Activated CD8-positive, alpha-beta memory T cell treated with anti-CD3 and anti-CD28 coated beads, Interleukin-2, amount 50 U/mL, for 48 hours (primary cell): ENCODE results near the gene RIOK2.
"Not testable (repeated sequence)": the region's sequence is repeated elsewhere in the genome, so short reads cannot be mapped to it uniquely, and the experiment has no call there.

ENCODE experiments used
- DNase-seq: peaks from one replicate; pipeline ENCODE4 v3.0.0-alpha.2; 2020

Gene RIOK2

GRCh38 chr5:97165726-97166125 lies 17.3 kb downstream of the RIOK2 start:
- no peak for DNase-seq

GRCh38 chr5:97164846-97165245 lies 18.2 kb downstream of the RIOK2 start:
- DNase-seq: no peak

GRCh38 chr5:97163790-97164285 lies 19.2 kb downstream of the RIOK2 start:
- no peak for DNase-seq

DNA sequence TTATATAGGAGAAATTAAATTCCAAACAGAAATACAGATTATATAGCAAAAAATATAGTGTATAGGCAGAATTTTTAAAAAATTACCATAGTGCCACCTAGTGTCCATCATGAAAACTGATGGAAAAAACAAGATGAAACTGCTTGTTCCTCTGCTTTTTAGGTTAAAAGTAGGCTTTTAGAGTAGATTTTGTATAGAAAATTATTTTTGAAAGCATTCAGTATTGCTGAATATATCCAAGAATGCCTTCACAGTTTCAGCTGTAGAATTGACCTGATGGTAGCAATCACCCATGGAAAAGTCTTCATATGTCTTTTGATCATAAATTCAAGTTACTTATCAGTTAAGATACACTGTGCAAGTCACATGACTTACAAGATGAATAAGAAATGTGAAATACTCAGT lies 19.7 kb downstream of the RIOK2 start:
- DNase-seq: no peak

DNA sequence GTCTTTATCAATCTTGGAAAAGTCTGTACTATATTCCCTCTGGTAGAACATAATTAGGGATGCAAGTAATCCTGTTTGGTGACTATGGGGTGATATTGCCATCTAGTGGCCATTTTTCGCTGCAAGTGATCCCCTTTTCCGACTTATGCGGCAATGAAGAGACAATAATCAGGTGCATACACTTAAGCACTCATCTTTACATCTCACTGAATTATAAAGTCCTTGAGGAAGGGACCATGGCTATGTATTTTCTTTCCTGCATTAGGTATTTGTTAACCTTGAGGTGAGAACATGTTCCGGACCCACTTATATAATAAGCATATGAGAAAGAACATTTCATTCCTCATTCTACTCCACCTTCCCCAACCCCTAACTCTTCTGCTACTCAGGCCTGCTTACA lies 21.0 kb downstream of the RIOK2 start:
- DNase-seq: no peak

DNA sequence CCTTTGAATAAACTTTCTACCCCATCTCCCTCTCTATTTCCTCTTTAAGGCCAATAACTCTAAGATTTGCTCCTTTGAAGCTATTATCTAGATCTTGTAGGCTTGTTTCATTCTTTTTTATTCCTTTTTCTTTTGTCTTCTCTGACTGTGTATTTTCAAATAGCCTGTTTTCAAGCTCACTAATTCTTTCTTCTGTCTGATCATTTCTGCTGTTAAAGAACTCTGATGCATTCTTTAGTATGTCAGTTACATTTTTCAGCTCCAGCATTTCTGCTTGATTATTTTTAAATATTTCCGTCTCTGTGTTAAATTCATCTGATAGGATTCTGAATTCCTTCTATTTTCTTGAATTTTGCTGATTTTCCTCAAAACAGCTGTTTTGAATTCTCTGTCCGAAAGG lies 25.4 kb downstream of the RIOK2 start:
- no peak for DNase-seq

DNA sequence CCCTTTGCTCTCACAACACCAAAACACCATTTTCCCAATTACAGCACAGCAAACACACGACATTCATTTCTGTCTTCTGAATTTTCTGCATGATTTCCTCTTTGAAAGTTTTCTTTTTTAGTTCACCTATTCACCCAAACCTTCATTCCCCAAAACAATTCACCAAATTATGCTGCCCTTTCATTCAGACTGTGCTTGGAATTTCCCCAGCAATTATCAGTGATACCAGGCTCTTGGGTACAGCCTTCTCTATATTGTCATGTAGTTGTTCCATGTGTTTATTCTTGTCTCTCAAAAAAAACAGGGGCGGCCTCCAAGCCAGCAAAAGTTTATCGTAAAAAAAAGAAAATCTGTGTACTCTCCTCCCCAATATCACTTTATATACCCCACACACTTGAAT lies 31.7 kb downstream of the RIOK2 start:
- DNase-seq: no peak

DNA sequence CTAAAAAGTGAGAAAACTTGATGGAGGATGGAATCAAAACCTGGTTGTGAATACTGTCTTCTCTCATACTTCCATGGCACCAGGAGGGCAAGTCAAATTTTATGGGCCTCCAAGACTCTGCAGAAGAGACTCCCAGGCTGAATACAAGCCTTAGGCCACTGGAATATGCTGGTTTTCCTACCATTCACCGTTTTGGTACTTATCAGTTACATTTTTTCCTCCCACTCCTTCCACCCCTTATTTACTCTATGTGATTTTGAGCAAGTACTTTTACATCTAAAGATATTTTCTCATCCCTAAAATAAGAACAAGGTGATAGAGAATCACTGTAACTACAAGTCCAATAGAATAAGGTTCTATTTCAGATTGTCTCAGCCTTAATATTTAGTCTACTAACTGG lies 32.6 kb downstream of the RIOK2 start:
- no peak for DNase-seq

GRCh38 chr5:97149709-97150108 lies 33.3 kb downstream of the RIOK2 start:
- no peak for DNase-seq

DNA sequence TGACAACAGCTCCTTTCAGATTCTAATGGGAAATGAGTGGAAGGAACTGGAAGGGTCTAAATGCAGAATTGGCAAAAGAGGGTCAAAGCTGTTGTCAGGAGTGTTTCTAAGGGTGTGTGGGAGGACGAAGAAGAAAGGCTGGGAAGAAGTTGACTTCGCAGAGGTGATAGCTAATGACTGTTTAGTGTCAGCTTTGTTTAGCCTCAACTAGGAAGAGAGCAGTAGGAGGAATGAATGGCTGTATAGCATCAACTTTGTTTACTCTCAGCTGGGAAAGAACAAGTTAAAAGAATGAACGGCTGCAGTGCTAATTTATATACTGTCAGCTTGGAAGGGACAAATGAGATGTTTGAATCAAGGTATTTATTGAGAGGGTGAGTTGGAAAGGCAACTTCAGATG lies 34.8 kb downstream of the RIOK2 start:
- no peak for DNase-seq

DNA sequence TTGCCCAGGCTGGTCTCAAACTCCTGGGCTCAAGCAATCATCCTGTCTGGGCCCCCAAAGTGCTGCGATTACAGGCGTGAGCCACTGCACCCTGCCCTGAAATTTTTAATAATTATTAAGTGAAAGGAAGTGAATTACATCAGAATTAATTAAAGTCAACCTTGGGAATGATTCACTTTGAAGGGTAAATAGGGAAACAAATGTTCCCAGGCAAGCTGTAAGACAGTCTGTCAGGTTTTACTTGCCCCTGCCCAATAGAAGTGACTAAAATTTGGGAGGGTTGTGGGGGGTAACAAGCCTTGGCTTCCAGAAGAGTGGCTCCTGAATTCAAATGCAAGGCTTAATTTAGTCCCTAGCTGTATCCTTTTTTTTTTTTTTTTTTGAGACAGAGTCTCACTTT lies 39.3 kb downstream of the RIOK2 start:
- DNase-seq: no peak

GRCh38 chr5:97142521-97143254 lies 40.4 kb downstream of the RIOK2 start, which contains the start of gene LIX1:
LIX1 (minus strand) TSS chr5:97142611; CDS start chr5:97142576, 35 bp downstream.
- no peak for DNase-seq

DNA sequence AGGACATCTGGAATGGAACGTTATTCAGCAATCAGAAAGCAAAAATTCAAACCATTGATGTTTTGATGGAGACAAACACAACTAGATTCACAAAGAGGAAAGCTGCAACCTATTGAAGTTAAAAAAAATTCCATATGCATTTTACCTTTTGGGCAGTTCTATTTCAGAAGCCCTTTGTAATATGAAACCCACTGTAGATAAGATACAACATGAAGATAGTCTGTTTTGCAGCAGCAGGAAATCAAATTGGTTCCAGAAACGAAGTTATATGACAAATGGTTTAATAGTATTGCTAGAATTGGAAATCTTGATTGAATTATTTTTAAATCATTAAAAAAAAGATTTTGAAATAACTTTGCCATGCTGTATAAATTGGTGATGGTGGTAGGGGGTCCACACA lies 41.5 kb downstream of the RIOK2 start:
- DNase-seq: no peak

GRCh38 chr5:97141031-97141430 lies 42.0 kb downstream of the RIOK2 start:
- no peak for DNase-seq

DNA sequence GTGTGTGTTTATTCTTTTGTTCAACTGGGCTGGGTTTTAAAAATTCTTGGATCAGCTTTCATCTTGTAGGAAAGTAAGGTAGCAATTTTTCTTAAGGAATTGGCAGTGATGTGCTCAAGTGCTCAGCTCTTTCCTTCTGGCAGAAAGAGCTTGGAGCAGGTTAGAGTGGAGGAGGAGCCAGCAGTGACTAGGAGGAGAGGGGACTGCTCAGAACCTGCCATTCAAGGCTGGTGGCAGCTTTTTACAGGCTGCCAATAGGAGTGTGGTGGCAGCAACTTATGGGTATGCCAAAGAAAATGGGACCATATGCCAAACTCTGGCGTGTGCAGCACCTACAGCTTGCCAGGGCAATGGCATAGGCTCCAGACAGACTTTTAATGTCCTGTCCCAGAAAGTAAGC lies 42.8 kb downstream of the RIOK2 start:
- not testable (repeated sequence) for DNase-seq

GRCh38 chr5:97136475-97136874 lies 46.6 kb downstream of the RIOK2 start:
- DNase-seq: no peak

GRCh38 chr5:97135868-97136267 lies 47.2 kb downstream of the RIOK2 start:
- no peak for DNase-seq

DNA sequence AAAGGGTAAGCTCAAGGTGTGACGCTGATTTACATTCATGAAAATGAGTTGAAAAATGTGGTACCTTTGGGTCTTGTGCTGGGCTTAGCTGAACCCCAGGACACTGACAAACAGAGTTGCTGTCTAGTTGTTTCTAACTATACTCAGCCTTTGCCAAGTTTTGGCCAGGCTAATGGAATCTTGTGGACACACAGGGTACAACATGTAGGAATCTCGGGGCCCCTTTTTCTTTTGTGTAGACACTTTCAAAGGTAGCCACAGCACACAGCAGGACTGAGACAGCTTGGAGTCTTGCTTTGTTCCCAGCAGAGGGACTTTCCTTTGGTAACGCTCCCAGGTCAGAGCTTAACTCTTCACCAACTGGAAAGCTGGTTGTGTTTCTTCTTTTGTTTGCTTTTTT lies 48.4 kb downstream of the RIOK2 start:
- DNase-seq: no peak

DNA sequence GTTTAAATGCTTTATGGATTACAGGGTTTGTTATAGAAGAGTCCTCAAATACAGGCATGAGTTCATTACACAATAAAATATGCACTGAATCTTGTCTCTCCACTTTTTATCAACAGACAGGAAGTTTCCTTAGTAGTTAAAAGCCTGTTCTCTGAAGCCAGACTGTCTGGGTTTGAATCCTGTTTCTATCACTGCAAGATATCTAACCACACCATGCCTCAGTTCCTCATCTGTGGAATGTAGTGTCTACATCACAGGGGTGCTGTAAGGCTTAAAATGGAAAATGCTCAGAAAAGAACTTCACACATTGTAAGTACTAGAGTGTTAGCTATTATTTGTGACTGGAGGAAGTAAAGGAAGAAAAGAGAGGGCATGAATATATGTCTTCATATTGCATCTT lies 49.9 kb downstream of the RIOK2 start:
- DNase-seq: no peak

- DNase-seq: no peak
Observed at GRCh38 chr5:97131921-97132320, 51.1 kb downstream of the RIOK2 start.

DNA sequence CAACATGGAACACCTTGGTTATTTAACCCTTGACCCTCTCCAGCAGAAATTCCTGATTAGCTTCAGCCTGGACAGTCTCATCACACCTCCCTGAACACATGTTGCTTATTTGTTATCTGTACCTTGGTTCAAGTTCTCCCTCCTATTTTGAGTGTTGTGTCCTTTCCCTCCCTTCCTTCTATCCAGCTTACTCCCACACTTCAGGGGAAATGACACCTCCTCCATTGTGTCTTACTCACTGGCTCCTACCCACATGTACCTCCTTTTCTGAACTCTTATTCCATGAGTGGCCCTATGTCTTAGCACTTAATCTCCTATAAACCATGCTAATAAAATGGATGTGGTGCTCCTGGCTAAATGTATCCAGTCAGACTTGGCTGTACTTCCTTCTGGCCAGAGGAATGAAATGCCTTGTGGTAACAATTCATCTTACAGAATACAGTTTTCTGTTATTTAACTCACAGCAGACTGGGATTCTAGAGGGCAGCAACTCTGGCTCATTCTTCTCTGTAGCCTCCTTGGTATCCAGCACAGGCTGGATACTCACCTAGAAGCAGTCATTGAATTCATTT lies 51.8 kb downstream of the RIOK2 start:
- DNase-seq: no peak

- no peak for DNase-seq
Observed at GRCh38 chr5:97127727-97128126, 55.3 kb downstream of the RIOK2 start.

DNA sequence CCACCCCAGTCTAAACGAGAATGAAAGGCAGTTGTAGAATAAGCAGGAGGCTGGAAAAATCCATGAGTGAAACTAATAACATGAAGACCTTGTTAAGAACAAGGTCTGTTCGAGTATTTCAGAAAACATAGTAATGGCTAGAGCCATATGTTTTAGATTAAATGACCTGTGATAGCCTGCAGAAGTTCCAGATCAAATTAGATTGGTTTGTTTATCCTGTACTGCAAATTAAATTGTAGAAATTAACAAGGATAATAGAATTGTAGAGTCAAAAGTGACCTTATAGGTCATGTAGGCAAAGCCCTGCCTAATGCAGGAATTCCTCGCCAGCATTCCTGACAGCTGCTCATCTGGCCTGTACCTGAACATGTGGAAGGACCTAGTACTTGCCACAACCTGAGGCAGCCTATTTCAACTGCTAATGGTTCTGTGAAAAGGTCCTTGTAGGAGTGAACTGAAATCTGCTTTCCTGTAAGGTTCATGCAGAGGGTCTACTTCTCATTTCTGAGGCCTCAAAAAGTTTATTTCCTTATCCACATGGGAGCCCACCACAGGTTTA lies 57.8 kb downstream of the RIOK2 start:
- DNase-seq: no peak

- DNase-seq: no peak
Observed at GRCh38 chr5:97124335-97124734, 58.7 kb downstream of the RIOK2 start.
